ENCODE data around the gene MAD1L1.

MAD1L1 gene

GRCh38 chr7:1944619-1945210 lies 288.0 kb downstream of the MAD1L1 start:
- no peak for DNase-seq

- no peak for DNase-seq
Observed at GRCh38 chr7:1943933-1944618, 288.7 kb downstream of the MAD1L1 start.

- DNase-seq: no peak
Observed at GRCh38 chr7:1943326-1943725, 289.4 kb downstream of the MAD1L1 start.

DNA sequence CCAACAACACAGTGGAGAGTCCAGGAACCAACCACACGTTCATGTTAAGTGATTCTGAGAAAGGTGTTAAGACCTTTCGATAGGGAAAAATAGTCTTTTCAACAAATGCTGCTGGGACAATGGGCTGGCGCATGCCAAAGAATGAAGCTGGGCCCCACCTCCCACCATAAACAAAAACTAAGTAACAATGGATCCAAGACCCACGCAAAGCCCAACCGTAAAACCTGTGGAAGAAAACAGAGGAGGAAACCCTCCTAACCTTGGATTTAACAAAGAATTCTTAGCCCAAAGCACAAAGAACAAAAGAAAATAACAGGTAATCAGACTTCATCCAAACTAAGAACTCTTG lies 289.8 kb downstream of the MAD1L1 start:
- DNase-seq: no peak

DNA sequence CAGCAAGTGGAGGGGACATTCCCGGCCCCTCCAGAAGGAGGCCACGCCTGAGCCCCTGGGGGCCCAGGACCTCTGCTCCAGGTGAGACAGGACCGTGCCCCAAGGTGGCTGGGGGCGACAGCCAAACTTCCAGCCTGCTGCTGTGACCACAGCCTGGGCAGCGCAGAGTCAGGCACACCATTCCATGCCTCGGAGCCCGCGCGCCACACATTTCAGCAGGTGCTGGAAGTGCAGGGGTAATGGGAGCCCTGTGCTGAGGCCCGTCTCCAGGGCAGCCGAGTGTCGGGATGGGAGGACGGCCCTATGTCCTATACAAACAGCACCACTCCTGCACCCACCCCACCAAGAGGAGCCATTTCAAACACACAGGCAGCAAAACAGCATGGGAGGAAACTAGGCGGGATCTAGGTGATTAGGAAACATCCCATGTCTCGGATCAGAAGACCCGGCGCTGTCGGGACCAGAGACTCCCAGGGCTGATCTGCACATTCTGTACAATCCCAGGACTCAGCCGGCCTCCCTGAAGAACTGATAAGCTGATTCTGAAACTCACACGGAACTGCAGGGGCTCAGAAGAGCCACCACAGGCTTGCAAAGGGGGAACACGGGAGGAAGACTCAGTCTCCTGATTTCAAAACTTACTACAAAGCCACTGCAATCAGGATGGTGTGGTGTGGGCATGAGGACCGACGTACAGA lies 290.4 kb downstream of the MAD1L1 start:
- no peak for DNase-seq

DNA sequence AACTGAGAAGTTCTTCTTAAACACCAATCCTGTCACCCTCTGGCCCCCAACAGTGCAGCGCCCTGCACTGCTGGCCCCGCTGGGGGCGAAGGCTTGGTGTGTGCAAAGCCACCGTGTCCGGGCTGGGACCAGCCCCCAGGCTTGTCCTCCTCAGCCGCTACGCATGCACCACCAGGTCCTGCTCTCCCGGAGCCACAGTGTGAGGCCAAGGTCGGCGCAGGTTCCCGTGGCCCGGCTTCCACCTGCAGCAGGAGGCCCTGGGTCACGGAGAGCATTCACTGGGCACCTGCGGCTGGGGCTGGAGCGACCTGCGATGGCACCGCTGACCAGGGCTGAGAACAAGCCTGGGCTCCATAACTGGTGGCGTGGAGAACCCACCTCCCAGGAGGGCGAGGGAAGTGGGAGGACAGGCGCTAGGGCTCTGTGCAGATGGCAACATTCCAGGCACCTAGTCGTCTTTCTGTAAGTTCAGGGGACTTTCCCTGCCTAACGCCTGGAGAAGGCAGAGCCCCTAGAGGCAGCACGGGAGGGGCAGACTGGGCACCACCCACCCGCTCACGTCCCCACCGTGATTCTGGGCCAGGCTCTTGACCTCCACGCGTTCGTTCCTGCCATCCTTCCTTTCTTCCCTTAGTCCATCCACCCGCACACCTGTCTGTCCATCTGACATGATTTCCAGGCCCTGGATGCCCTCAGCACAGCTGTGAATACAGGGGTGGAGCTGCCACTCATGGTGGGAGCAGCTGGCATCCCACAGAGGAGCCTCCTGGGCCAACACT lies 291.1 kb downstream of the MAD1L1 start:
- no peak for DNase-seq

DNA sequence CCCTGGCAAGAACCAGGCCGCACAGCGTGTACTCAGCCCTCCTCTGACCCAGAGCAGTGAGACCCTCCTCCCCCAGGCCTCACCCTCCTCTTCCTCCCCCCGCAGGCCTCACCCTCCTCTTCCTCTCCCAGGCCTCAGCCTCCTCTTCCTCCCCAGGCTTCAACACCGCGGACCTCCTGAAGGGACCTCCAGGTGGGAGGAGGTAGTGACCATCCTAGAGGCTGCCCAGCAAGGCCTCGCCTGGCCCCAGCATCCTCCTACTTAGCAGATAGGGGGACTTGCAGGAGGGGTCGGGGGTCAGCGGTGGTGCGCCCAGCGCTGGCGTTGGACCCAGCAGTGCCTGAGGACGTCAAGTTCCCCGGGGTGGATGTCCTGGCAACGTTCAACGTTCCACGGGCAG lies 291.9 kb downstream of the MAD1L1 start:
- no peak for DNase-seq

DNA sequence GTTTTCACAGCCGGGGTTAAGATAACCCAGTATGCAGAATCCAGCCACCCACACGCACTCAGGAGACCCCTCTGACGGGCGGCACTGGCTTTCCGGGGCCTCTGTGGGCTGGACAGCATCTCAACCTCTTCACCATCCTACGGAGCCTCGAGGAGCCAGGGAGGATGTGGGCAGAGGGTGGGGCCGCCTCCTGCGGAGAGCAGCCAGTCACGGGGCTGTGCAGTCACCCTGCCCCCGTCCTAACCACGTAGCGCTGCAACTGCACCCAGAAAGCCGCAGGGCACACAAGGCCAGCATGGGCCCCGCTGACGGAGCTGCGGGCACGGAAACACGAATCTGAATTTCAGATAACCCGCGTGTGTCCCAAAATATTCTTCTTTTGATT lies 292.4 kb downstream of the MAD1L1 start:
- DNase-seq: peak; percentile 79

- no peak for DNase-seq
Observed at GRCh38 chr7:1939434-1940401, 293.0 kb downstream of the MAD1L1 start.

- DNase-seq: no peak
Observed at GRCh38 chr7:1938788-1939433, 293.8 kb downstream of the MAD1L1 start.

DNA sequence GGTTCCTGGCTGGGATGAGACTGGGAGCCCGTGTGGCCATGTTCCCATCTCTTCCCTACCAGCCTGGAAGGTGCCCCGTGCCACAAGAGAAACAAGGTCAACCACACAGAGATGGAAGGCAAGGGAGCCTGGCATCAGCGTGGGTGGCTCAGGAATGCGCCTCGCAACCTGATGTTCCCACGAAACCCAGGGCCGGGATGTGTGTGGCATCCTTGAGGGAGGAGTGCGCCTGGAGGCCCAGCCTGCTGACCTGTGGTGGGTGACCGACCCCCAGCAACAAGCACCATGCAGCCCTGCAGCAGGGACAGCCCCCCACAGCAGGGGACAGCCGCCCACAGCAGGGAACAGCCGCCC lies 295.5 kb downstream of the MAD1L1 start:
- DNase-seq: no peak

- peak; percentile 45 for DNase-seq
Observed at GRCh38 chr7:1936531-1937251, 296.1 kb downstream of the MAD1L1 start.

DNA sequence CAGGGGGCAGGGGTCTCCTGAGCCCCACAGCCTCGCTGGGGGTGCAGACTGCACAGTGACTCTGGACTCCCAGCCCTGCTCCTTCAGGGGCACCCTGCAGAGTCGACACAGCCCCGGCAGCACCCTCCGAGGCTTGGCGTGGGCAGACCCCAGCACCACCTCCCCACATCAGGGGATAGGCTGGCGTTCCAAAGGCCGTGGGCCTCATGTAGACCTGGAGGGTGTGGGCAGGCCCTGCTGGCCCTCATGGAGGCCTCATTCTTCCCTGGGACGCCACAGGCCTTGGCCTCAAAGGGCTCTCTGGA lies 296.8 kb downstream of the MAD1L1 start:
- DNase-seq: no peak

DNA sequence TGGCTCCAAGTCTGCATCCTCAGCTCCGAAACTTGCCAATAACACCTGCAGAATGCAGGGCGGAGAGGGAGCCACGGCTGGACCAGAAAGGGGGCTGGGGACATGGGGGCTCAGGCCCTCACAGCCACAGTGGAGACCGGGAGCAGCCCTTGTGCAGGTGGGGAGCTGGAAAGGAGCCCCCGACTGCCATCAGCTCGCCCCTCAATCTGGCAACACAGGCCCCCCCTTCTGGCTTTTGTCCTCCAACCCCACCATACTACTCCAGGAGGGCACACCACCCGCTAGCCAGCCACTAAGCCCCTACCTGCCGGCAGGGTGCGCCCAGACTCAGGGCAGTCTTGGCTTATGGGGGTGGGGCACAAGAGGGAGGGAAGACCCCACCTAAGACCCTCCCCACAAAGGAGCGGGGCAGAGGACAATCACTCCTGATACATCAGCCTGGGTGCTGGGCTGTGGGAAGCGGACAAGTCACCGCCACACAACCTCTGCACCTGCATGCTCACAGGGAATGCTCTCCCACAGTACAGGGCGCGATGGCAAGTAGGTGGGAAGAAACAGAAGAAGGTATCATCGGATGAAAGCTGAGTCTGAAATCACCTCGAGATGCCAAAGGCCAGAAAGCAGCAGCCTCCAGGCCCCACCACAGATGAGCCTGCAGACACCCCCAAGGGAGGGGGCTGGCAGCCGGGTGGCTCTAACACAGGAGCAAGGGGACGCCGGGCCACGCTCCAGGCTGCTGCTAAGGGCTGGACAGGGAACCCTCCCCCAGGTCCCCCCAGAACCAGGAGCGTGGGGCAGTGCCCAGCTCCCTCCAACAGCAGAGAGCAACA lies 297.4 kb downstream of the MAD1L1 start:
- no peak for DNase-seq

DNA sequence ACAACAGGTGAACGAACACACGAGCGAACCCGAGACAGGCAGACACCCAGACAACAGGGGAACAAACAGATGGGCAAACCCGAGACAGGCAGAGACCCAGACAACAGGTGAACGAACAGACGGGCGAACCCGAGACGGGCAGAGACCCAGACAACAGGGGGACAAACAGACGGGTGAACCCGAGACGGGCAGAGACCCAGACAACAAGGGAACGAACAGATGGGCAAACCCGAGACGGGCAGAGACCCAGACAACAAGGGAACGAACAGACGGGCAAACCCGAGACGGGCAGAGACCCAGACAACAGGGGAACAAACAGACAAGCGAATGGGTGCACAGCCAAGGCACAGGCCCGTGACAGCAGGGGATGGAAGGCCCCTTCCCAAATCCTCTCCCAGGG lies 298.0 kb downstream of the MAD1L1 start:
- DNase-seq: no peak

GRCh38 chr7:1934017-1934416 lies 298.7 kb downstream of the MAD1L1 start:
- no peak for DNase-seq

DNA sequence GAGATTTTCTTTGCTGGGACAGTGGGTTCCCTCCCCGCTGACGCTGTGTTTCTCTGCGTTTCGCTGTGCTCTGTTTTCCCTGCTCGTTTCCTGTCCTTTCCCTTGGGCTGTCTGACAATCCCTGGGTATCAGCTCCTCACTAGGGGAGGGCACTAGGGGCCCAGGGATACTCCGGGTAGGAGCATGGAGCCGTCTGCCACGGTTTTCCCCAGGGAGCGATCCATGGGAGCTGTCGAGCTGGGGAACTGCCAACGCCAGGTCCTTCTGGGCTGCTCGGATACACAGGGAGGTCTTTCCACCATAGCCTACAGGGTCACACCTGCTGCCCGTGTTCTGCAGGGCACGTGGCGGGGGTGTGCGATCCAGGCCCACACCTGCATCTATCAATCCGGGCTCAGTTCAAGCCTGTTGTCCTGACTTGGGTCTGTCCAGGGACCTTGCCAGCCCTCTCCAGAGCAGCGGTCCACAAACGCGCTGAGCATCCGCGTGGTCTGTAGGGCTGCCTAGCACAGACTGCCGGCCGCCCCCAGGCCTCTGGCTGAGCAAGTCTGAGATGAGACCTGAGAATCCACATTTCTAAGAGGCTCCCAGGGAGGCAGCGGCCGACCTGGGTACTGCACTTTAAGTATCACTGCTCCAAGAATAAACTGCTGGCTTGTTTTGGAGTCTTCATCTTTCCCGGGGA lies 299.5 kb downstream of the MAD1L1 start:
- DNase-seq: no peak

DNA sequence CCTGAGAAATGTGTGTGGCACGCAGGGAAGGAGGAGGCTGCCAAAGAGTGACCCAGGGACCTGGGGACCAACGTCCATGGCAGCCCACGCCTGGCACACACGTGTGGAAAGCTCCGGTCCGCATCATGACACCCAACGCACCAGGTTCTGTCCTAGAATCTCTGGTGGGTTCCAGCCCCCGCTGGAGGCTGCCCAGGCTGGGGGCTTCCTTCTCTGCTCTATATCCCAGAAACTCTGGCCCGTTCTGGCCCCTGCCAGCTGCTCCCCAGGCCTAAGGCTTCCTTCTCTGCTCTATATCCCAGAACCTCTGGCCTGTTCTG lies 300.8 kb downstream of the MAD1L1 start:
- no peak for DNase-seq

- DNase-seq: no peak
Observed at GRCh38 chr7:1931256-1931950, 301.3 kb downstream of the MAD1L1 start.

All from NCI-H510A treated with DMSO at 0.1 percent for 48 hours (cell line).